Progenitor cell of endocrine pancreas (in vitro differentiated cells): ENCODE measurements around the gene JAK1. TPM values are rescaled to one million over a fixed set of nuclear protein-coding genes. Genes with fewer than 3 reads are reported as not detected.
"Not testable (repeated sequence)": the region's sequence is repeated elsewhere in the genome, so short reads cannot be mapped to it uniquely, and the experiment has no call there.

ENCODE experiments used
- DNase-seq: peaks from one replicate; pipeline ENCODE4 v3.0.0; 2021; ENCODE audit warnings: low spot score; ENCODE audit not compliant: unreplicated experiment
- H3K27ac Mint-ChIP-seq: 2 replicates; pipeline ENCODE4 v1.8.0; 2021; ENCODE audit warnings: mild to moderate bottlenecking, moderate library complexity, mixed read lengths
- H3K27me3 Mint-ChIP-seq: 2 replicates; pipeline ENCODE4 v1.8.0; 2021; ENCODE audit warnings: mixed read lengths
- H3K36me3 Mint-ChIP-seq: 2 replicates; pipeline ENCODE4 v1.8.0; 2022; ENCODE audit warnings: mixed read lengths; ENCODE audit not compliant: insufficient read depth
- H3K4me1 Mint-ChIP-seq: 2 replicates; pipeline ENCODE4 v1.8.0; 2021; ENCODE audit warnings: low read depth, mixed read lengths
- H3K4me3 Mint-ChIP-seq: 2 replicates; pipeline ENCODE4 v1.8.0; 2021; ENCODE audit warnings: low read depth, mild to moderate bottlenecking, moderate library complexity, mixed read lengths
- H3K9me3 Mint-ChIP-seq: 2 replicates; pipeline ENCODE4 v1.8.0; 2021; ENCODE audit warnings: low read depth, mixed read lengths
- CTCF ChIP-seq: fragments of 200-600 bp; sonication (generic); IDR thresholded peaks from one replicate; pipeline ENCODE4 v1.5.0; 2021; ENCODE audit warnings: antibody characterized with exemption, mild to moderate bottlenecking; ENCODE audit not compliant: unreplicated experiment
- total RNA-seq: library from RNA; stranded (reverse); gene quantifications from 2 replicates; pipeline ENCODE4 v1.2.1, GENCODE V29; 2021

Gene JAK1
- total RNA-seq, 1 donor from 2014 or later = 32.5 TPM

DNA sequence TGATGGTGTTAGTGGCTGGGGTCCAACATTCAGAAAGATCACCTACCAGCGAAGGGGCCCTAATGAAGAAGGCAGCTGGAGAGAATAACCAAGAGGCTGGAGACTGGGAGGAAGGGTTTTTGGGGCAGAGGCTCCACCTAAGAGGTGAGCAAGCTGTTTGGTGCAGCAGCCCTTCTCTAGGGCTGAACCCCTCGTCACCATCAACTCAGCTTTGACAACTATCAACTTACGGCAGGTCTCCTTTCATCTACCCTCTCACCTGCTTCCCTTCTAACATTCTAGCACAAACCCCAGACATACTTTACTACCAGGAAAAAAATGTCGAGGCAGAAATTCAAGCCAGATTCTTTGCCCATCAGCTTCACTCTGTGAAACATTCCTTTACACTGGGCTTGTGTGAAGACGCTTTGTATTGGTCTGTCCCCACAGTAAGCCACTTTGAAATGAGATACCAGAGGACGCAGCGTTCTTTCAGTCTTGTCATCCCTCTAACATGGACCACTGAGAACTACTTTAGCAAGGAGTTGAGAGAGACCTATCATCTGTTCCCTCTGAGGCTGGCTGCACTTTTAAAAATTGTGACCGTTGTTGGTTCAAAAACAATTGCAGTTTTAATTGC lies 136.8 kb downstream of the JAK1 start:
- H3K27me3 Mint-ChIP-seq = no peaks in the 10 kb centered on the region
- peaks cover 1% of the 10 kb centered on the region for H3K4me1 Mint-ChIP-seq
- peak overlapping the region; percentile 8 for H3K27ac Mint-ChIP-seq
- no peak for DNase-seq
- H3K36me3 Mint-ChIP-seq = peaks cover 7% of the 10 kb centered on the region
- H3K4me3 Mint-ChIP-seq = no peak overlapping the region
- no peaks in the 10 kb centered on the region for H3K9me3 Mint-ChIP-seq
- no peak for TF ChIP-seq CTCF

GRCh38 chr1:64828829-64829228 lies 137.5 kb downstream of the JAK1 start:
- H3K9me3 Mint-ChIP-seq = no peaks in the 10 kb centered on the region
- H3K4me1 Mint-ChIP-seq = peaks cover 1% of the 10 kb centered on the region
- no peak overlapping the region for H3K4me3 Mint-ChIP-seq
- no peak for TF ChIP-seq CTCF
- H3K36me3 Mint-ChIP-seq = peaks cover 4% of the 10 kb centered on the region
- no peak for DNase-seq
- no peaks in the 10 kb centered on the region for H3K27me3 Mint-ChIP-seq
- no peak overlapping the region for H3K27ac Mint-ChIP-seq

GRCh38 chr1:64826991-64827390 lies 139.4 kb downstream of the JAK1 start:
- Mint-ChIP-seq H3K9me3 (no peaks in the 10 kb centered on the region), H3K4me1 (peaks cover 1% of the 10 kb centered on the region), H3K27ac (no peak overlapping the region), H3K36me3 (peaks cover 2% of the 10 kb centered on the region), H3K27me3 (no peaks in the 10 kb centered on the region), H3K4me3 (no peak overlapping the region)
- TF ChIP-seq CTCF = no peak
- no peak for DNase-seq

- peak; percentile 43 for DNase-seq
- no peaks in the 10 kb centered on the region for H3K4me1 Mint-ChIP-seq
- peak; percentile 92 for TF ChIP-seq CTCF
- peaks cover 8% of the 10 kb centered on the region for H3K9me3 Mint-ChIP-seq
- peak overlapping the region; percentile 27 for H3K27ac Mint-ChIP-seq
- no peaks in the 10 kb centered on the region for H3K27me3 Mint-ChIP-seq
- no peak overlapping the region for H3K4me3 Mint-ChIP-seq
- peaks cover 17% of the 10 kb centered on the region for H3K36me3 Mint-ChIP-seq
These were observed 142.5 kb downstream of the JAK1 start for GRCh38 chr1:64823691-64824476.

DNA sequence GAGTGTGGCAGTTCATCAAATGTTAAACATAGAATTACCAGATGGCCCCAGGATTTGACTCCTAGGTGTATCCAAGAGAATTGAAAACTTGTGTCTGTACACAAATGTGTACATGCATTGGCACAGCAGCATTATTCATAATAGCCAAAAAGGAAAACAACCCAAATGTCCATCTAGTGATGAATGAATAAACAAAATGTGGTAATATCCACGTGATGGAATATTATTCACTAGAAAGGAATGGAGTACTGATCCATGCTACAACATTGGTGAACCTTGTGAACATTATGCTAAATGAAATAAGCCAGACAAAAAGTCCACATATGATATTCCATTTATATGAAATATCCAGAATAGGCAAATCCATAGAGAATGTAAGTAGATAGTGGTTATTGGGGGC lies 143.7 kb downstream of the JAK1 start:
- peaks cover 23% of the 10 kb centered on the region for H3K36me3 Mint-ChIP-seq
- no peak for DNase-seq
- no peak overlapping the region for H3K27ac Mint-ChIP-seq
- no peak for TF ChIP-seq CTCF
- H3K27me3 Mint-ChIP-seq = no peaks in the 10 kb centered on the region
- H3K4me3 Mint-ChIP-seq = no peak overlapping the region
- peaks cover 8% of the 10 kb centered on the region for H3K9me3 Mint-ChIP-seq
- no peaks in the 10 kb centered on the region for H3K4me1 Mint-ChIP-seq

DNA sequence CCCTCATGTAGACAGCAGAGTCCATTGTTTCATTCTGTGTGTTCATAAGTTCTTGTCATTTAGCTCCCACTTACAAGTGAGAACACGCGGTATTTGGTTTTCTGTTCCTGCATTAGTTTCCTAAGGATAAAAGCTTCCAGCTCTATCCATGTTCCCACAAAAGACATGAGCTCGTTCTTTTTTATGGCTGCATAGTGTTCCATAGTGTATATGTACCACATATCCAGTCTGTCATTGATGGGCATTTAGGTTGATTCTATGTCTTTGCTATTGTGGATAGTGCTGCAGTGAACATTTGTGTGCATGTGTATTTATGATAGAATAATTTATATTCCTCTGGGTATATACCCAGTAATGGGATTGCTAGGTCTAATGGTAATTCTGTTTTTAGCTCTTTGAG lies 145.8 kb downstream of the JAK1 start:
- Mint-ChIP-seq H3K9me3 (peaks cover 19% of the 10 kb centered on the region), H3K36me3 (peaks cover 37% of the 10 kb centered on the region)
- not testable (repeated sequence) for H3K4me3 Mint-ChIP-seq, H3K27ac Mint-ChIP-seq, DNase-seq, H3K27me3 Mint-ChIP-seq, H3K4me1 Mint-ChIP-seq

- Mint-ChIP-seq H3K36me3 (peaks cover 44% of the 10 kb centered on the region), H3K9me3 (peaks cover 19% of the 10 kb centered on the region)
- DNase-seq, H3K4me3 Mint-ChIP-seq, H3K27ac Mint-ChIP-seq, H3K27me3 Mint-ChIP-seq, H3K4me1 Mint-ChIP-seq: not testable (repeated sequence)
These were observed 149.0 kb downstream of the JAK1 start for GRCh38 chr1:64817364-64817763.
